Activated CD8-positive, alpha-beta memory T cell treated with anti-CD3 and anti-CD28 coated beads, Interleukin-2, amount 50 U/mL, for 24 hours (primary cell): ENCODE data around the gene ATF5.
A peak's percentile ranks its signal among the peaks of the same experiment; 100 is the strongest.

ENCODE experiments used
- DNase-seq: peaks from one replicate; pipeline ENCODE4 v3.0.0-alpha.2; 2020; ENCODE audit errors: extremely low read depth

The ATF5 gene, protein sequence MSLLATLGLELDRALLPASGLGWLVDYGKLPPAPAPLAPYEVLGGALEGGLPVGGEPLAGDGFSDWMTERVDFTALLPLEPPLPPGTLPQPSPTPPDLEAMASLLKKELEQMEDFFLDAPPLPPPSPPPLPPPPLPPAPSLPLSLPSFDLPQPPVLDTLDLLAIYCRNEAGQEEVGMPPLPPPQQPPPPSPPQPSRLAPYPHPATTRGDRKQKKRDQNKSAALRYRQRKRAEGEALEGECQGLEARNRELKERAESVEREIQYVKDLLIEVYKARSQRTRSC

DNA sequence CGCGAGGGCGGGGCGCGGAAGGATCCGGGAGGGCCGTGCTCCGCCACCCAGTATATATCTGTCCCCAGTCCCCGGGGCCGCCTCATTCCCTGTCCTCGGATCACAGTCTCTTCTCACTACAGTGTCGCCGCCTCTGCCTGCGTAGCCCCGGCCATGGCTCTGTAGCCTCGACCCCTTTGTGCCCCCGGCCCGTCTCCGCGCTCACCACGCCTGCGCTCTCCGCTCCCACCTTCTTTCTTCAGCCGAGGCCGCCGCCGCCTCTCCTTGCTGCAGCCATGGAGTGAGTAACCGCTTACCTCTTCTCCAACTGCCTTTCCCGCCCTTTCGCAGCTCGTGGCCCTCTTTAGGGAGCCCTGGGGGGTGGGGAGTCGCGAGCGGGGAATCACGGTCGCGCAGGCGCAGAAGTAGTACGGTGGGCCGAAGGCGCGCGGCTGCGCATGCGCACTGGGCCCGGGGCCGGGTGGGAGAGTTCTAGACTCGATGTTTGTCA, at the start of gene ATF5, which contains the start of gene NUP62:
TSS of gene ATF5 (plus strand) at position 85 of the 490 bp plus-strand sequence. CDS start 1,646 bp downstream, outside the sequence.
TSS of gene NUP62 (minus strand) at position 384 of the 490 bp plus-strand sequence. CDS start 19,697 bp downstream, outside the sequence.
- peak; percentile 74 for DNase-seq

DNA sequence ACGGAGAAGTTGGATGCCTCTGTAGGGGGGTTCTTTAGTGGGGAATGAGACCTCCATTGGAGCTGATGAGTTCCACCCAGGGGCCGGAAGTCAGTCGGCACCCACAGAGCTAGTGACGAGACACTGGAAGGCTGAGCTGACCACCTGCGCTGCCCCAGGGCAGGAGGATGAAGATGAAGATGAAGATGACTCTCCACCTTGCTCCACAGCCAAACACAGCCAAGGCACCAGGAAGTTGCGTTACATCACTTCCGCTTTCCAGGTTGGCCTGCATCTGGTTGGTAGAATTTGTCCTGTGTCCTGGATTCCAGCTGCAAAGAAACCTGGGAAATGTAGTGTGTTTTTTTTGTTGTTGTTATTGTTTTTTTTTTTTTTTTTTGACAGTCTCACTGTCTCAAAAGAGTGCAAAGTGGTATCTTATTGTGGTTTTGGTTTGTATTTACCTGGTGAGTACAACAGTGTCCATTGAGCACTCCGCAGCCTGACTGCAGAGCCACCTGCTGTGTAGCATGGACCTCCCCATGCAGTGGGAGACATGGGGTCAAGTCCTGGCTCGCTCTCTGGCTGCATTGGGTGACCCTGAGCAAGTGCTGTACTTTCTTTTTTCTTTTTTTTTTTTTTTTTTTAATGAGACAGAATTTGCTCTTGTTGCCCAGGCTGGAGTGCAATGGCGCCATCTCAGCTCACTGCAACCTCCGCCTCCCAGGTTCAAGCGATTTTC, 49.6 kb upstream of the ATF5 start:
- DNase-seq, result no peak

DNA sequence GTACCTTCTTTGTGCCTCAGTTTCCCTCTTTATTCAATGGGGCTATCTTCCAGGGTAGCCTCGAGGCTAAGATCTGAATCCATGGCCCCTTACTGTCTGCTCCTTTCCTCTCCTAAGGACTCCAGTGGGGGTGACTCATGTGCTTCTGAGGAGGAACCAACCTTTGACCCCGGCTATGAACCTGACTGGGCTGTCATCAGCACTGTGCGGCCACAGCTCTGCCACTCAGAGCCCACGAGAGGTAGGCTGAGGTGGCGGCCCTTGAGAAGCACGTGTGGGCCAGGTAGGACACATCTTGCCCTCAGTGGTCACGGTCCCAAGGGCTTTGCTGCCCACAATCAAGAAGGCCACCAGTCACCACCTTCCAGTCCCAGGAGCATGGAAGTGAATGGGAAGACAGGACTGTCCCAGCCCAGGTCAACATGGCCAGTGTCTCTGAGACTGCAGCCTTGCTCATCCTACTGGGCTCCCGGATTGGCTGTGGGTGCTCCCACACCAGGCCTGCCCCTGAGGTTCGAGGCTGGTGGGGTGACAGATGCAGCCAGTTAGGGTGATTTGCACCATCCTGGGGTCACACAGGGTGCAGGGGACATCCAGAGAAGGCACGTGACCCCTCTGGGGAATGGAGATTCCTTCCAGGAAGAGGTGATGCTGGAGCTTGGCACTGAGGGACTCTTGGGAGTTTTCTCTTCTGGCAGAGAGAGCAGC, 48.7 kb upstream of the ATF5 start:
- no peak for DNase-seq

DNA sequence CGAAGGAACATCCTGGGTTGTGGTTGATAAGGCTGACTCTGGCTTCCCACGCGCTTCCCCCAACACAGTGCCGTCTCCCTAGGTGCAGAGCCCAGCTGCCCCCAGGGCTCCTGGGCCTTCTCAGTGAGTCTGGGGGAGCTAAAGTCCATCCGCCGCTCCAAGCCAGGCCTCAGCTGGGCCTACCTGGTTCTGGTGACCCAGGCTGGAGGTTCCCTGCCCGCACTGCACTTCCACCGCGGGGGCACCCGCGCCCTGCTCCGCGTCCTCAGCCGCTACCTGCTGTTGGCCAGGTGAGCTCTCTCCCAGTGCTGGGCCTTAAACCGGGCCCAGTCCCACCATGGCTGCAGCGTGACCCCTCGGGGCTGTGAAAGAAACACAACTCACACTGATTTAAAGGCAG, 47.8 kb upstream of the ATF5 start:
- DNase-seq, result no peak

DNA sequence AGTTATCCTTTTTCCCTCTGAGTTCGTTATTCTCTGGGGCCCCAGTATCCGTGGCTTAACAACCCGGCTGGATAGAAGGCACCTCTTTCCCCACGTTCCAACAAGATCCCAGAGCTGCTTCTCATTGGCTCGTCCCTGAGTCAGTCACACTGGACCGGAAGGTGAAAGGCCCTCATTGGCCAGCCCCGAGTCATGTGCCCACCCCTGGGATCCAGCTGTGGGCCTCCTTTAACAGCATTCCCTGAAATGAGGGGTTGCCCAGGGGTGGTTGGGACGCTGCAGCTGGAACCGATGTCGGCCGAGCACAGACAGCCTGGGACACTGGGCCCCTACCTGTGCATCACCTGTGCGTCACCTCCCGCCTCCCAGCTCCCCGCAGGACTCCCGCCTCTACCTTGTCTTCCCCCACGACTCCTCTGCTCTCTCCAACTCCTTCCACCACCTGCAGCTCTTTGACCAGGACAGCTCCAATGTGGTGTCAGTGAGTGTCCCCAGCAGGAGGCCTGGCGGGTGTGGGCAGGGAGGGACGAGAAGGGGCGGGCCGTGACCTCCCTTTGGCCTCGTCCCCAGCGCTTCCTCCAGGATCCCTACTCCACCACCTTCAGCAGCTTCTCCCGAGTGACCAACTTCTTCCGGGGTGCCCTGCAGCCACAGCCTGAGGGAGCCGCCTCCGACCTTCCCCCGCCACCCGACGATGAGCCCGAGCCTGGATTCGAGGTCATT, 47.2 kb upstream of the ATF5 start:
- DNase-seq, result no peak

DNA sequence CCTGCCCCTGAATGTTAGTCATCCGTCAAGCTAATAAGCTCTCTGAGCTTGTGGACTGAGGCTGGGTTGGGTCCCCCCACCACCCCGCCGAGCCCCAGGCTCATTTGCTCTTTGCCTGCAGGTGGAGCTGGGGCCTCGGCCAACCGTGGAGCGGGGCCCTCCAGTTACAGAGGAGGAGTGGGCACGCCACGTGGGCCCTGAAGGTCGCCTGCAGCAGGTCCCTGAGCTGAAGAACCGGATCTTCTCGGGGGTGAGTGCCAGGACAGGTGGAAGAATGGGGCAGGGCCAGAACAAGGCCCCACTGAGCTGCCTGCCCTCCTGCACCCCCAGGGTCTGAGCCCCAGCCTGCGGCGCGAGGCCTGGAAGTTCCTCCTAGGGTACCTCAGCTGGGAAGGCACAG, 46.4 kb upstream of the ATF5 start:
- no peak for DNase-seq

DNA sequence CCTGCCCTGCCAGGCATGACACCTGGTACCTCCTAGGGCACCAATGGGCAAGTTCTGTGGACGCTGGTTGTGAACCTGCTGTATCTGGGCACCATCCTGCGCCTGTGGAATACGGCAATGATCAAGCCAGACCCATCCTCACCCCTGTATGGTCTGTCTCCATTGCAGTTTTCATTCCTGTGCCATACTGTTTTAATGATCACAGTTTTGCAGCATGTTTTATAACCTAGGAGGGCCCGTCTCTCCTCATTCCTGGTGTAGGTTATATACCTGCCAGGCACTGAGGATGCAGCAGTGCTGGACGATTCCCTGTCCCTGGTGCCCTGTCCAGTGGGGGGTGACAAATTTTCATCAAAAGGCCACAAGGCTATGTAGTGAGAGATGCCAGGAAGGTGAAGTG, 45.9 kb upstream of the ATF5 start:
- DNase-seq, result no peak

DNA sequence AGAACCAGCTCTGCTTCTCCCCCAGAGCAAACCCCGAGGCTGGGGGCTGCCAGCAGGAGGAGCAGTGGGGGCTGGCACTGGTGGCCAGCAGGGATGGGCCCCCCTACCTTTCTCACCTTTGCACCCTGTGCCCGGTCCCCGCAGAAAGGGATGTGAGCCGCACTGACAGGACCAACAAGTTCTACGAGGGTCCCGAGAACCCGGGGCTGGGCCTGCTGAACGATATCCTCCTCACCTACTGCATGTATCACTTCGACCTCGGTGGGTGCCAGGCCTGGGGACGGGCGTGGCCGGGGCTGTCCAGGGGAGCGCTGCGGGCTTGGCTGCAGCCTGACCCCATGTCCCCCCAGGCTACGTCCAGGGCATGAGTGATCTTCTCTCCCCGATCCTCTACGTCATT, 44.9 kb upstream of the ATF5 start:
- DNase-seq, result no peak

DNA sequence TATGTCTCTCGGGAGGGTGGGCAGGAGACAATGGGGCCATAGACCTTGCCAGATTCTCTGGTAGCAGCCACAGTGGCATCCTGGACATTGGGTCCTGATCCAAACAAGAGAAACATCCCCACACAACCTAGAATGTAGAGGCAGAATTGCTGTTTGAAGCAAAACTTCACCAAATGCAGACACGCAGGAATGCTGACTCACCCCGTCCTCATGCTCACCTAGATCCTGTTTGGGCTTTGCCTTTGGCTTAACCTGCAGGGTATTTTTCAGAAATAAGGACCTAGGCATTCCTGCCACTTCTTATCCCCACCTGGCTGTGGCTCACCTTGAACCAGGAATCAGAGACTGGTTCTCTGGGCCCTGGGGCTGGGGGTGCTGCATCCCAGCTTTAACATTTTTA, 44.2 kb upstream of the ATF5 start:
- DNase-seq, result no peak

DNA sequence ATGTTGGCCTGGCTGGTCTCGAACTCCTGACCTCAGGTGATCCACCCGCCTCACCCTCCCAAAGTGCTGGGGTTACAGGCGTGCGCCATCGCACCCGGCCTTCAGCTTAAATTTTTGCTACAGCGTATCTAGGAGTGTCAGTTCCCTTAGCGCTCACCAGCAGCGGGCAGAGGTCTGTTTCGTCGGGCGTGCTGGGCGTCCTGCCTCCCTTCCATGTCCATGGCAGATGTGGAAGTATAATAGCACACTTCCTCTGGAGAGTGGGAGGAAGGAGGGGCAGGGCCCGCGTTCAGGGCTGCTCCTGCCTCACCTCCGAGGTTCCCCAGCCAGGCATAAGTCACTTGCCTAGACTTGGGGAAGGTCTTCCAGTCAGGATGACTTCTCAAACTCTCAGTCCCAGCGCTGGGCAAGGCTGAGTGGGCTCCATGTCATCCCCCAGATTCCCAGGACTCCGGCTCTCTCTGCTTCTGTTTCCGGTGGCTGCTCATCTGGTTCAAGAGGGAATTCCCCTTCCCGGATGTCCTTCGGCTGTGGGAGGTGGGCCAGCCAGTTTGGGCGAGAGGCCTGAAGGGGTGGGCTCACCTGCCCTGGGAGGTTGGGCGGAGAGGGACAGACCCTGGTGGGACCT, 41.9 kb upstream of the ATF5 start:
- DNase-seq, result no peak

DNA sequence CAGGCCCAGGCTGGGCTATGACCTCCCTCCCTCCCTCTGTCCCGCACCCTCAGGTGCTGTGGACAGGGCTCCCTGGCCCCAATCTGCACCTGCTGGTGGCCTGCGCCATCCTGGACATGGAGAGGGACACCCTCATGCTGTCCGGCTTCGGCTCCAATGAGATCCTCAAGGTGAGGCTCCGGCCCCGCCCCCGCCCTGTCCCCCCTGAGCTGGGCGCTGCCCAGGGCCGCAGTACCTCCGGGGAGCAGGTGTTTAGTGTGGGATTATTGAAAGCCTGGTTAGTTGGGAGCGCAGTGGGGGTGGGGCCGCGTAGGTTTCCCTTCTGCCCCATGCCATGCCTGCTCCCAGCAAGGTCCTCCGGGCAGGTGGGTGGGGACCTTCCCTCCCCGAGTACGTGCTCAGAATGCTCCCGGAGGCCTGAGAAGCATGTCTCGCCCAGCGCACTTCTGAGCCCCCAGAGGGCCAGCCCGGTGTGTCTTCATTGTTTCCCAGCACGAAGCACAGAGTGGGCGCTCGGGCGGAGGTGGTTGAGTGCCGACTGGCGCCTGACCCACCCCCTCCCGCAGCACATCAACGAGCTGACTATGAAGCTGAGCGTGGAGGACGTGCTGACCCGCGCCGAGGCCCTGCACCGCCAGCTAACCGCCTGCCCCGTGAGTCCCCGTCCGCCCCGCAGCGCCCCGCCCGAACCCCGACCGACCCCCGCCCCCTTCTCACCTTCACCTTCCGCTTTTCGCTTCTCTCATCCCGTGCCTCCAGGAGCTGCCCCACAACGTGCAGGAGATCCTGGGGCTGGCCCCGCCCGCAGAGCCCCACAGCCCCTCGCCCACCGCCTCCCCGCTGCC, 41.1 kb upstream of the ATF5 start:
- DNase-seq, result no peak

DNA sequence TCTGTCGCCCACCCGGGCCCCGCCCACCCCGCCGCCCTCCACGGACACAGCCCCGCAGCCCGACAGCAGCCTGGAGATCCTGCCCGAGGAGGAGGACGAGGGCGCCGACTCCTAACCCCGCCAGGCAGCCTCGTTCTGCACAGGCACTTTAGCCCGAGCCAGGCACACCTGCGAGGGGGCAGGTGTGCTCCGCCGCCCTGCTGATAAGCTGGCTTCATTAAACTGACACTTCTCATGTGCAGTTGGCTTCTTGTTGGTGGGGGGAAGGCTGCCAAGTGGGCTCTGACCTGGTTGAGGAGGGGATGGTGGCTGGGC, 40.5 kb upstream of the ATF5 start:
- DNase-seq, result no peak

DNA sequence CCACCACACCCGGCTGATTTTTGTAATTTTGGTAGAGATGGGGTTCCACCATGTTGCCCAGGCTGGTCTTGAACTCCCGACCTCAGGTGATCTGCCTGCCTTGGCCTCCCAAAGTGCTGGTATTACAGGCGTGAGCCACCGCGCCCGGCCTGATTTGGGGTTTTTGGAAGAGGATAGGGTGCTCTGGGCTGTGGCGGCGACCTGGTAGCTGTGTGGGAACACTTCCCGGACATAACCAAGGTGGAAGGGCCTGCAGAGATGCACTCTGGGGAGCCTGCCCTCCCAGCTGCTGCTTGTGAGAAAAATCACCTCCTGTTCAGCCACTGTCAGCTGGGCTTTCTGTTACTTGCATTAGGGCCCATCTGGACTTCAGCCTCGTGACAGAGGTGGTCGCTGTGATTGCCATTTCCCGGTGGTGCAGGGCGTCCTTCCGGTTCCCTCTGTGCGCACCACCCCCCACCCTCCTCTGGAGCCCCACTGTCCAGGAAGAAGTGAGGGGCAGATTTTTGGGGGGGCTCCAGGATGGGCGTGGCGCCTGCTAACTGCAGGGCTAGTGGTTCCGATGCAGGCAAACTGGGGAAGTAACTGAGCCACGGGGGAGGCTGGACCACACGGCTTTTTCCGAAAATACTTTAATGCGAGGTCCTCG, 39.8 kb upstream of the ATF5 start:
- DNase-seq, result no peak

DNA sequence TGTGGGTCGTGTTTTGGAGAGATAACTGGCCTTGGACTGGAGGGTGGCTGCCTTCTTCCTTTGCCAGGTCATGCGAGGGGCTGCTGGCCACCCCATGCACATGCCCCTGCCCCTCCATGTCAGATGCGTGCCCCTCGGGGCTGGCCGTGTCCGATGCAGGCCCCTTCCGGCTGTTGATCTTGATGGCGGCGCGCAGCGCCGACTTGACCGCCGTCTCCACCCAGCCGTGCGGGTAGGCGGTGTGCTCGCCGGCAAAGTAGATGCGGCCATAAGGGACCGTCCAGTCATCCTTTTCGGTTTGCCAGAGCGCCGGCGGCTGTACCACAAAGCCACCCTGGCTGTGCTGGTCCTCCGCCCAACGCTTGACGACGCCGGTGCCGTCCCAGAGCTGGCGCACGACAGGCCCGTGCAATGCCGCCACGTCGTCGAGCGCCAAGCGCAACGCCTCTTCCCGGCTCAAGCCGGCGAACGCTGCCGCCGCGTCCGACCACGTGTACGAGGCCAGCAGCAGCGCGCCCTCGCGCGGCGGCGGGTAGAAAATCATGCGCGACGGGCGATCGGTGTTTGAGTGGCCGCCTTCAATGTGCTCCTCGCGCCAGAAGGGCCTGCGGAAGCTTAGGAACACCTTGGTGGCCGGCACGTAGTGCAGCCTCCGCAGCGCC, 39.2 kb upstream of the ATF5 start:
- no peak for DNase-seq

DNA sequence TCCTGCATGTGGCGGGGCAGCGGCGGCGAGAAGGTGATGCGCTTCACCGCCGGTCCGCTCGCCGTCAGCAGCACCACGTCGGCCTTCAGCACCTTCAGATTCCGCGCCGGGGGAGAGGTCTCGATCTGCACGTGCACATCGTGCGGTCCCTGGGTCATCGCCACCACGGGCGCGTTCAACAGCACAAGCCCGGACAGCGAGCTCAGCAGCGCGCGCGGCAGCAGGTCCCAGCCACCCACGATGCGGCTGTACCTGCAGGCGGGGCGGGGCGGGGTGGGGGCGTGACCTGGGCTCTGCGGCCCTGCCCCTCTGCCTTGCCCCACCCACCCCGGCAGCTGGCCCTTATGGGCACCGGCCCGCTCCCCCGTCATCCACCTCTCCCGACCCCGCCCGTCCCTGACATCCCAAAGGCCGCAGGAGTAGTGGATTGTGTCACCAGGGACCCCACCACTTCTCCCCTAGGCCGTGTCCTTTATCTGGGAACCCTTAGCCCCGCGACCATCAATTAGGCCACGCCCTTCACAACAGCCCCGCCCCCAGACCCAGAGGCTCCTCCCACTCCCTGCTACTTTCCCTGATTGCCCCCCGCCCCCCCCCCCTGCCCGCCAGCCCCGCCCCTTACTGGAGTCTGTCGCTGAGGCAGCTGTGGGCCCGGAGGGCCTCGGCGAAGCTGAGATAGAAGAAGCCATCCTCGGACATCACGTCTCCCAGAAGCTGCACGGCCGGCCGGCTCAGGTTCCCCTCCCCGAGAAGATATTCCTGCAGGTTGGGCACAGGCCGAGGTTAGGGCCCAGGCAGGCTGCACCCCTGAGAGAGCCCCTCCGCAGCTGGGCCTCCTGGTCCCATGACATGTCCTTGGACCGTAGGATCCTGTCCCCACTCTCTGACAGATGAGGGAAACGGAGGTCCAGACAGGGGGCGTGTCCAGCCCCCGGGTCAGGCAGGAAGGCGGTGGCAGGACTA, 38.4 kb upstream of the ATF5 start:
- DNase-seq, result no peak

DNA sequence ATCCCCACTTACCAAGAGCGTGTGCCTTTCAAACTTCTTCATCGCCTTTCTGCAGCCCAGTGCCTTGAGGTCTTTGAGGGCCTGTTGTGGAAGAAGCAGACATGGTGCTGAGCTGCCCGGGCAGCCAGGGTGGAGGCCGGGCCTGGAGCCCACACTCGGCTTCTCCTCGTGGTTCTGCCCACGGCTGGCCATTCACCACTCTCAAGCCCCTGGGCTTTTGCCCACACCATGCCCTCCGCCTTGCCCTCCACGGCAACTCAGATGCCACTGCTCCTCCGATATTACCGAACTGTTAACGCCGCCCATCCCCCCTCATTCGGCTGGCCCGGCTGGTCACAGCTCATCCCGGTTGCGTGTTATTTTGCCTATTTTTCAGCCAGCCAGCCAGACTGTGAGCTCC, 37.6 kb upstream of the ATF5 start:
- no peak for DNase-seq

DNA sequence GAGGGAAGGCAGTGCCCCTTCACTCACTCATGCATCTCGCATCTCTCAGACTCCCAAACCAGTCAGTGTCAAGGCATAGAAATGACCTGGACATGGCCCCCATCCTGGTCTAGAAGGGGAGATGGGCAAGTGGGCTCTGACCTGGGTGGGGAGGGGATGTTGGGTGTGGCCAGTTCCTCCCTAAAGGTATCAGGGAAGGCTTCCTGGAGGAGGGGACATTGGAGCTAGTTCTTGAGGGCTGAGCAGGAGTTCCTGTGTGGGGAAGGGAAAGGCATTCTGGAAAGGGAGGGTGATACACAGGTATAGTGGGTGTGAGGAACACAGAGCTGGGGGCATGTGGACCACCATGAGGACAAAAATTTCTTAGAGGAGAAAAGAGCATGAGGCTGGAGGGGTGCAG, 36.3 kb upstream of the ATF5 start:
- DNase-seq, result no peak

DNA sequence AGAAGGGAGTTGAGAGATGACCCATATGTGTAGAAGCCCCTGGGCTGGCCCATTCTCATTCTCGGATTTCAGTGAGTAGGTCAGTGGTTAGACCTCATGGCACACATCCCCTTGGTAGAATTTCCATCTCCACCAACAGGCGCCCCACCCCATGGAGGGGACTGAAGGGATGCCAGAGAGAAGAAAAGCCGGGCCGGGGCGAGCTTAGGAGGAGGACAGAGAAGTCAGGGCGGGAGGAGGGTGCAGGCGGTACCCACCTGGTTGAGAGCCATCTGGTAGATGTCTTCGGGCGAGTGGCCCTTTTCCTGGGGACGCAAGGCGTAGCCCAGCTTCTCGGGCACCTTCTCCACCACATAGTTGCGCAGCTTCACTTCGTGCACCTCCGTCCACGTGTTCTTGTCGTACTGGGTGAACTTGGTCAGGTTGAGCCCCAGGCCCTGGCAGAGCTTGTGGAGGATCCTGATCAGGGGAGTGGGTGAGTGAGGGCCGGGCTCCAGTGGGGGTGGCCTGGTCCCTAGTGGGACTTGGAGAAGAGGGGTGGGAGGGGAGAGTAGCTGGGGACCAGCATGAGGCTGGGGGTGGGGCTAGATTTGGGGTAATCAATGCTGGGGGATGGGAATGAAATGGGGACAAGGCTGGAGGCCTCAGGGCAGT, 34.9 kb upstream of the ATF5 start:
- no peak for DNase-seq
